A549 (cell line): ENCODE measurements around the gene PLEKHA7. TPM values are rescaled to one million over a fixed set of nuclear protein-coding genes. Genes with fewer than 3 reads are reported as not detected.
A peak's percentile ranks its signal among the peaks of the same experiment; 100 is the strongest.
"Not testable (repeated sequence)": the region's sequence is repeated elsewhere in the genome, so short reads cannot be mapped to it uniquely, and the experiment has no call there.

ENCODE experiments used
- ATAC-seq, 2 experiments: fragments of 200-7000 bp in 1 of 2; fragments of >200 bp in 1 of 2; cut with Nextera tagmentation in 1 of 2; cut with Tn5 transposase in 1 of 2; 3 replicates each; pipeline versions ENCODE4 v1.8.0 to v1.9.1; 2018 to 2020; ENCODE audit warnings: mild to moderate bottlenecking in 1 of 2, moderate library complexity in 1 of 2
- CTCF ChIA-PET: fragments of 300-600 bp; sonication (Branson Sonifier 250); formaldehyde crosslinking; extraction: SDS; loops from one replicate; lab custom pipeline; 2021; ENCODE audit warnings: antibody characterized with exemption, inconsistent platforms; lab: Yijun Ruan, JAX
- POLR2A ChIA-PET: fragments of 350-600 bp; formaldehyde crosslinking; extraction: SDS; loops from one replicate; lab custom pipeline; 2021; ENCODE audit warnings: antibody characterized with exemption, inconsistent platforms; lab: Yijun Ruan, JAX
- DNase-seq, 2 experiments: peaks; one replicate each; pipeline versions ENCODE4 v3.0.0 to v3.0.0-alpha.2; 2011 to 2016; ENCODE audit warnings: low read depth in 1 of 2, low spot score in 1 of 2
- FAIRE-seq: peaks from 2 replicates; lab custom pipeline; 2011; peaks lifted over from hg19 to GRCh38; lab: Jason Lieb, UNC
- H3K27ac ChIP-seq, 2 experiments: fragments of >200 bp; sonication (Bioruptor Twin); formaldehyde crosslinking; 3 replicates each; pipeline ENCODE4 v1.5.1; 2016 to 2017
- H3K4me1 ChIP-seq: fragments of >200 bp; sonication (Bioruptor Twin); formaldehyde crosslinking; 3 replicates; pipeline ENCODE4 v1.6.1; 2016
- H3K4me2 ChIP-seq: fragments of >200 bp; sonication (Bioruptor Twin); formaldehyde crosslinking; 3 replicates; pipeline ENCODE4 v1.6.1; 2016
- H3K4me3 ChIP-seq: fragments of >200 bp; sonication (Bioruptor Twin); formaldehyde crosslinking; 3 replicates; pipeline ENCODE4 v1.5.1; 2016
- H3K9me3 ChIP-seq: fragments of >200 bp; sonication (Bioruptor Twin); formaldehyde crosslinking; 3 replicates; pipeline ENCODE4 v1.6.1; 2016
- BHLHE40 ChIP-seq: IDR thresholded peaks from 2 replicates; pipeline ENCODE4 v1.6.1; 2012; ENCODE audit warnings: low read depth, low read length, inconsistent platforms
- CBX2 ChIP-seq: fragments of 200-600 bp; sonication (generic); IDR thresholded peaks from 2 replicates; pipeline ENCODE4 v1.6.1; 2016; ENCODE audit warnings: low read depth, mild to moderate bottlenecking, borderline replicate concordance
- CBX8 ChIP-seq: fragments of 200-600 bp; sonication (generic); IDR thresholded peaks from 2 replicates; pipeline ENCODE4 v1.6.1; 2016
- CHD2 ChIP-seq: fragments of 150-350 bp; IDR thresholded peaks from 2 replicates; pipeline ENCODE4 v1.6.1; 2014; ENCODE audit warnings: low read length; ENCODE audit not compliant: partially characterized antibody
- CHD4 ChIP-seq: fragments of 200-600 bp; sonication (generic); IDR thresholded peaks from 2 replicates; pipeline ENCODE4 v1.6.1; 2016; ENCODE audit warnings: antibody characterized with exemption, mild to moderate bottlenecking, borderline replicate concordance
- EHF ChIP-seq: fragments of 250-450 bp; sonication (Bioruptor Pico); IDR thresholded peaks from 2 replicates; pipeline ENCODE4 v1.5.0; 2020; ENCODE audit warnings: mild to moderate bottlenecking
- EHMT2 ChIP-seq: fragments of 200-600 bp; sonication (generic); IDR thresholded peaks from 2 replicates; pipeline ENCODE4 v1.6.1; 2016; ENCODE audit warnings: antibody characterized with exemption, low read depth, mild to moderate bottlenecking, moderate library complexity
- EP300 ChIP-seq, 2 experiments: fragments of >200 bp; sonication (Bioruptor Twin); formaldehyde crosslinking; IDR thresholded peaks; 2 replicates in 1 of 2; 3 replicates in 1 of 2; pipeline ENCODE4 v1.6.1; 2016 to 2017
- FOSB ChIP-seq: fragments of 250-450 bp; sonication (Bioruptor Pico); IDR thresholded peaks from 2 replicates; pipeline ENCODE4 v1.5.0; 2020; ENCODE audit warnings: mild to moderate bottlenecking, moderate library complexity
- FOSL2 ChIP-seq, 2 experiments: fragments of 450-650 bp in 1 of 2; fragments of >200 bp in 1 of 2; sonication (Bioruptor Twin) in 1 of 2; formaldehyde crosslinking; IDR thresholded peaks; 2 replicates each; pipeline versions ENCODE4 v1.5.0 to v1.6.1; 2016 to 2020; ENCODE audit warnings: mild to moderate bottlenecking in 1 of 2, moderate library complexity in 1 of 2
- HOXB13 ChIP-seq: fragments of 250-450 bp; sonication (Bioruptor Pico); IDR thresholded peaks from 2 replicates; pipeline ENCODE4 v1.5.0; 2020; ENCODE audit warnings: low read depth, mild to moderate bottlenecking, moderate library complexity
- KDM5A ChIP-seq: fragments of 200-600 bp; sonication (generic); IDR thresholded peaks from 2 replicates; pipeline ENCODE4 v1.6.1; 2016; ENCODE audit warnings: antibody characterized with exemption, mild to moderate bottlenecking
- RNF2 ChIP-seq: fragments of 200-600 bp; sonication (generic); IDR thresholded peaks from 2 replicates; pipeline ENCODE4 v1.6.1; 2016; ENCODE audit warnings: low read depth, mild to moderate bottlenecking, antibody characterized with exemption, moderate library complexity, borderline replicate concordance
- SREBF2 ChIP-seq: fragments of 450-650 bp; IDR thresholded peaks from 2 replicates; pipeline ENCODE4 v1.6.1; 2014; ENCODE audit warnings: mild to moderate bottlenecking, moderate library complexity
- TFCP2L1 ChIP-seq: fragments of 250-450 bp; sonication (Bioruptor Pico); IDR thresholded peaks from 2 replicates; pipeline ENCODE4 v1.5.0; 2021; ENCODE audit warnings: mild to moderate bottlenecking
- ZC3H11A ChIP-seq: fragments of 450-650 bp; IDR thresholded peaks from 2 replicates; pipeline ENCODE4 v1.6.1; 2014; ENCODE audit warnings: antibody characterized with exemption, mild to moderate bottlenecking
- WGBS: methylation state at CpG from one replicate; pipeline ENCODE4 v1.1.6; 2017; ENCODE audit errors: missing lambda C conversion rate; 5-methylcytosine and 5-hydroxymethylcytosine counted together
- polyA plus RNA-seq, 4 experiments: library from polyadenylated mRNA; depleted of rRNA in 3 of 4; stranded (reverse); fragments of >200 nt; fragmentation: RNase III in 1 of 4; extraction: RNeasy Plus Mini Kit Qiagen cat#74134 plus additional on column Dnase treatment in 1 of 4; gene quantifications; 2 replicates in 3 of 4; 3 replicates in 1 of 4; pipeline ENCODE4 v1.2.3, GENCODE V29; 2011 to 2017
- TF ChIP-seq, protein P1 (sequence below): IDR thresholded peaks from 2 replicates; pipeline ENCODE4 v1.6.1; 2012
- TF ChIP-seq, protein P2 (sequence below): fragments of 250-450 bp; sonication (Bioruptor Pico); IDR thresholded peaks from 2 replicates; pipeline ENCODE4 v1.5.0; 2020; ENCODE audit warnings: low read depth, mild to moderate bottlenecking, moderate library complexity
- TF ChIP-seq, protein P3 (sequence below): fragments of 150-350 bp; IDR thresholded peaks from 2 replicates; pipeline ENCODE4 v1.6.1; 2014; ENCODE audit warnings: low read depth, mild to moderate bottlenecking, low read length
- TF ChIP-seq, protein P4 (sequence below): fragments of 250-450 bp; sonication (Bioruptor Pico); IDR thresholded peaks from 2 replicates; pipeline ENCODE4 v1.5.0; 2021; ENCODE audit warnings: mild to moderate bottlenecking, moderate library complexity, borderline replicate concordance

PLEKHA7 gene
- polyA plus RNA-seq, 2 of the 4 experiments (the other 2 are of a cell fraction) = 8.7 to 13.8 TPM

DNA sequence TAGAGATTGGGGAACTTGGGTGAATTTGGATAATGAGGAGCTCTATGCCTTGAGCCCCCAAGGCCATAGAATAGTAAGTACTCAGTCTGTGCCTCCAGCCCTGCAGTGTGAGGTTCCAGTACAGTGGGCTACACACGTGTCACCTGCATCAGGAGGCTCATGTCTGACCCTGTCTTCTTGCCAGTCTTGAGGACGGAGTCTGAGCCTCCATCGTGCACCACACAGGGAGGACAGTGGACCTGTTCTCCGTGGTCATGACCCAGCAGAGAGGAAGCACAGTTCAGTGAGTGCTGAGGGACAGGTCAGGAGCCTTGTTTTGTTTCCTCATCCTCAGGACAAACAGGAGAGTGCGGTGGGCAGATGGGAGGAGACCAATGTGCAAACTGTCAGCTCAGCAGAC, 32.5 kb upstream of the PLEKHA7 start:
- no peak overlapping the region for H3K27ac ChIP-seq
- no peak for ATAC-seq
- no peak overlapping the region for H3K4me3 ChIP-seq
- CTCF ChIA-PET = interaction anchor here (1.3 kb wide), 1 partner anchor 235 kb away, joined by 3 read pairs; no protein-coding TSS in a partner anchor
- POLR2A ChIA-PET = no interaction called here
- DNase-seq = no peak
- no peaks in the 10 kb centered on the region for H3K9me3 ChIP-seq
- TF ChIP-seq KDM5A (no peak), FOSB (CRISPR knock-in tag) (no peak), CBX2 (no peak), CHD2 (no peak)
- TF ChIP-seq, protein P1, sequence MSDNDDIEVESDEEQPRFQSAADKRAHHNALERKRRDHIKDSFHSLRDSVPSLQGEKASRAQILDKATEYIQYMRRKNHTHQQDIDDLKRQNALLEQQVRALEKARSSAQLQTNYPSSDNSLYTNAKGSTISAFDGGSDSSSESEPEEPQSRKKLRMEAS = no peak
- no peak overlapping the region for H3K4me2 ChIP-seq
- FAIRE-seq = no peak
- 74% methylated on average over 5 of the region's 5 CpGs for WGBS
- H3K4me1 ChIP-seq = peaks cover 15% of the 10 kb centered on the region

DNA sequence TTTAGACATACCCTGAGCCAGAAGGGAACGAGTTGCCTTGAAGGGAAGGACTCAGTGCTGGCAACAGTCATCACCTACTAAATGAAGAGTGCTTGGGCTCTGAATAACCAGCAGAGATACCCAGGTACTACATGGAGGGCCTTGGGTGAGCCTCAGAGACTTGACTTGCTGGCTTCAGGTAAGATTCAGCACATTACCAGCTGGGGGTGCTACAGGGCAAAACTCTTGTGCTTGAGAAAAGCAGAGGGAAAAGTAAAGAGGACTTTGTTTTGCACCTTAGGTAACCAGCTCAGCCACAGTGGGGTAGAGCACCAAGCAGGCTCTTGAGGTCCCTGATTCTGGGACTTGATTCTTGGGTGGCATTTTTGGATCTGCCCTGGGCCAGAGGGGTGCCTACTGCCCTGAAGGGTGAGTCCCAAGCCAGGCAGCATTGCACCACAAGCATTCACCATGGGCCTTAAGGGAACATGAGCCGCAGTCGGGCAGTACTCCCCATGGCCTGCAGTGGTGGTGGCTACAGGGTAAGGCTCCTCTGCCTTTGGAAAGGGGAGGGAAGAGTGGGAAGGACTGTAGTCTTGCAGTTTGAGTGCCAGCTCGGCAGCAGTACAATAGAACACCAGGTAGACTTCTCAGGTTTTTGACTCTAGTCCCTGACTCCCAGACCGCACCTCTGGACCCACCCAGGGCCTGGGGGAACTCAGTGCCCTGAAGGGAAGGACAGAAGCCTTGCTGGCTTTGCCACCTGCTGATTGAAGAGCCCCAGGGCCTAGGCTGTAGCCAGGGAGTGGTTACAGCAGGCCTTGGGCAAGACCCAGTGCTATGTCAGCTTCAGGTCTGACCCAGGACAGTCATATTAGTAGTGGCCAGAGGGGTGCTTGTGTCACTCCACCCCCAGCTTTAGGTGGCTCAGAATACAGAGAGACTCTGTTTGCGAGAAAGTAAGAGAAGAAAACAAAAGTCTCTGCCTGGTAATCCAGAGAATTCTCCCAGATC, 22.7 kb upstream of the PLEKHA7 start:
- no peak overlapping the region for H3K4me2 ChIP-seq
- no peak overlapping the region for H3K27ac ChIP-seq
- TF ChIP-seq EHF (CRISPR knock-in tag) = no peak
- no peak for TF ChIP-seq EHMT2
- no peak for TF ChIP-seq RNF2
- no peak for TF ChIP-seq BHLHE40
- TF ChIP-seq, protein P2, sequence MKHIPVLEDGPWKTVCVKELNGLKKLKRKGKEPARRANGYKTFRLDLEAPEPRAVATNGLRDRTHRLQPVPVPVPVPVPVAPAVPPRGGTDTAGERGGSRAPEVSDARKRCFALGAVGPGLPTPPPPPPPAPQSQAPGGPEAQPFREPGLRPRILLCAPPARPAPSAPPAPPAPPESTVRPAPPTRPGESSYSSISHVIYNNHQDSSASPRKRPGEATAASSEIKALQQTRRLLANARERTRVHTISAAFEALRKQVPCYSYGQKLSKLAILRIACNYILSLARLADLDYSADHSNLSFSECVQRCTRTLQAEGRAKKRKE (CRISPR knock-in tag) = no peak
- TF ChIP-seq FOSL2 (IDR thresholded peaks at IDR 0.05) = no peak
- no peak for TF ChIP-seq FOSL2 (CRISPR knock-in tag; IDR thresholded peaks at IDR 0.05)
- TF ChIP-seq, protein P3, sequence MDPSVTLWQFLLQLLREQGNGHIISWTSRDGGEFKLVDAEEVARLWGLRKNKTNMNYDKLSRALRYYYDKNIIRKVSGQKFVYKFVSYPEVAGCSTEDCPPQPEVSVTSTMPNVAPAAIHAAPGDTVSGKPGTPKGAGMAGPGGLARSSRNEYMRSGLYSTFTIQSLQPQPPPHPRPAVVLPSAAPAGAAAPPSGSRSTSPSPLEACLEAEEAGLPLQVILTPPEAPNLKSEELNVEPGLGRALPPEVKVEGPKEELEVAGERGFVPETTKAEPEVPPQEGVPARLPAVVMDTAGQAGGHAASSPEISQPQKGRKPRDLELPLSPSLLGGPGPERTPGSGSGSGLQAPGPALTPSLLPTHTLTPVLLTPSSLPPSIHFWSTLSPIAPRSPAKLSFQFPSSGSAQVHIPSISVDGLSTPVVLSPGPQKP = no peak
- no peak for TF ChIP-seq CHD4
- no peak for TF ChIP-seq ZC3H11A
- TF ChIP-seq TFCP2L1 = no peak
- TF ChIP-seq CBX8 = no peak
- TF ChIP-seq, protein P4, sequence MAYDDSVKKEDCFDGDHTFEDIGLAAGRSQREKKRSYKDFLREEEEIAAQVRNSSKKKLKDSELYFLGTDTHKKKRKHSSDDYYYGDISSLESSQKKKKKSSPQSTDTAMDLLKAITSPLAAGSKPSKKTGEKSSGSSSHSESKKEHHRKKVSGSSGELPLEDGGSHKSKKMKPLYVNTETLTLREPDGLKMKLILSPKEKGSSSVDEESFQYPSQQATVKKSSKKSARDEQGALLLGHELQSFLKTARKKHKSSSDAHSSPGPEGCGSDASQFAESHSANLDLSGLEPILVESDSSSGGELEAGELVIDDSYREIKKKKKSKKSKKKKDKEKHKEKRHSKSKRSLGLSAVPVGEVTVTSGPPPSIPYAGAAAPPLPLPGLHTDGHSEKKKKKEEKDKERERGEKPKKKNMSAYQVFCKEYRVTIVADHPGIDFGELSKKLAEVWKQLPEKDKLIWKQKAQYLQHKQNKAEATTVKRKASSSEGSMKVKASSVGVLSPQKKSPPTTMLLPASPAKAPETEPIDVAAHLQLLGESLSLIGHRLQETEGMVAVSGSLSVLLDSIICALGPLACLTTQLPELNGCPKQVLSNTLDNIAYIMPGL (CRISPR knock-in tag) = no peak
- TF ChIP-seq HOXB13 (CRISPR knock-in tag) = no peak
- TF ChIP-seq EP300 (IDR thresholded peaks at IDR 0.05) = no peak
- TF ChIP-seq SREBF2 = no peak
- ATAC-seq (peak; percentile 34 to 65; a peak in 4 of 6 replicates), FAIRE-seq (no peak), DNase-seq (peak in 1 of 2 experiments; percentile 35)
- 64% methylated on average over 5 of the region's 6 CpGs for WGBS
- no peak overlapping the region for H3K4me3 ChIP-seq
- ChIA-PET POLR2A (no interaction called here), CTCF (interaction anchor here (0.9 to 1.5 kb wide), 3 partner anchors 11 to 48 kb away, joined by 4 to 6 read pairs (median 4); no protein-coding TSS in a partner anchor)
- no peaks in the 10 kb centered on the region for H3K4me1 ChIP-seq
- no peaks in the 10 kb centered on the region for H3K9me3 ChIP-seq

DNA sequence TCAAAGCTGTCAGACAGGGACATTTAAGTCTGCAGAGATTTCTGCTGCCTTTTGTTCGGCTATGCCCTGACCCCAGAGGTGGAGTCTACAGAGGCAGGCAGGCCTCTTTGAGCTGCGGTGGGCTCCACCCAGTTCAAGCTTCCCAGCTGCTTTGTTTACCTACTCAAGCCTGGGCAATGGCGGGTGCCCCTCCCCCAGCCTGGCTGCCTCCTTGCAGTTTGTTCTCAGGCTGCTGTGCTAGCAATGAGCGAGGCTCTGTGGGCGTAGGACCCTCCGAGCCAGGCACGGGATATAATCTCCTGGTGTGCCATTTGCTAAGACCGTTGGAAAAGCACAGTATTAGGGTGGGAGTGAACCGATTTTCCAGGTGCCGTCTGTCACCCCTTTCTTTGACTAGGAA, 19.8 kb upstream of the PLEKHA7 start:
- H3K4me2 ChIP-seq, DNase-seq, H3K4me1 ChIP-seq, POLR2A ChIA-PET, ATAC-seq, H3K4me3 ChIP-seq, FAIRE-seq, H3K27ac ChIP-seq, H3K9me3 ChIP-seq: not testable (repeated sequence)
- CTCF ChIA-PET = interaction anchor here (0.7 kb wide), 1 partner anchor 29 kb away, joined by 3 read pairs; no protein-coding TSS in a partner anchor
- WGBS = 67% methylated on average over 10 of the region's 10 CpGs
